ENCODE results near the gene PPP1R14B.
A peak's percentile ranks its signal among the peaks of the same experiment; 100 is the strongest.

The PPP1R14B gene

DNA sequence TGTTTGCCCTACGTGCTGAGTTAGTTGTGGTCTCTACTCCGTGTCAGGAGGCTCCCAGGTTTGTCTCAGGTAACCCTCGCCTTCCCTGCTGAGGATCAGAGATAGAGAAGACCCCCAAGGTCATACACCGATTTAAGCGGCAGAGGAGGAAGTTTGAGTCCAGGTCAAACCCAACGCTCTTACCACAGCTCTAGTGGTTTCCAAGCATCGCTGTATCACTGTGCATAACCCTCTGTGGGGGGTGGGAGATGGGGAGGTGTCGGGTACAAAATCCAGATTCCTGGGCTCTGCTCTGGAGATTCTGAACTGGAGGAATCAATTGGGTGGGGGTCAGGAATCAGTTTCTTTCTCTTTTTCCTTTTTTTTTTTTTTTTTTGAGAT, 15.8 kb downstream of the PPP1R14B start:
- DNase-seq (ENCODE audit: low read depth), result no peak

DNA sequence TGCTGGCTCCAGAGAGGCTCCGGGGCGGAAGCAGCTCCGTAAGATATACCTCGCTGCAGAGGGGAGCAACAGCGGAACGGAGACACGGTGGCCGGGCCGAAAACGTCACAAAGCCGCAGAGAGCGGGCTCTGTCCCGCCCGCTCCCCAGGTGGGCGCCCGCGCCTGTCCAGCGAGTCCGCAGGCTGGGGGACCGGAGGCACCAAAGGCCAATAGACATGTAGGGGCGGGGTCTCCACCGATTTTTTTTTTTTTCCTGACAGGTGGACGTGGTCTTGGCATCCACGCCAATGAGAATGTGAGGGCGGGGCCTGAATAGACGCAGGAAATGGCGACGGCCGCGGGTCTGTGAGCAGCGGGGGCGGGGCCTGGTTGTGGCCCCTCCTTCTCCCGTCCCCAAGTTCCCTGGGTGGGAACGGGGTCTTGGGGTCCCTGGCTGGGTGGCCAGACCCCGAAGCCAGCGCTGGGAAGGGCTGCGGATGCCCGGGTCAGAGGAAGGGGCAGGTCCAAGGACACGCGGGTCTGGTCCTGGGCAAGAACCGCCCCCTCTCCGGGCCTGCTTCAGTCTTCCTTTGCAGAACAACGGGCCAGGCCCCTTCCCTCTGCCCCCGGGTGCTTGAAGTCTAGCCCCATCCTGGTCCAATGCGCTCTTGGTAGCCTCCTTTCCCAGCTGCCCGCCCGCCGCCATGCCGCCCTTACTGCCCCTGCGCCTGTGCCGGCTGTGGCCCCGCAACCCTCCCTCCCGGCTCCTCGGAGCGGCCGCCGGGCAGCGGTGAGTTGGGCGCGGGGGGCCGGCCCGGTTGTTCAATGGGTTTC, 16.4 kb downstream of the PPP1R14B start, which contains the start of gene DNAJC4:
DNAJC4 (plus strand) TSS at position 378 of the 814 bp plus-strand sequence; CDS start at position 685, 307 bp downstream.
- DNase-seq (ENCODE audit: low read depth), result peak; percentile 81

DNA sequence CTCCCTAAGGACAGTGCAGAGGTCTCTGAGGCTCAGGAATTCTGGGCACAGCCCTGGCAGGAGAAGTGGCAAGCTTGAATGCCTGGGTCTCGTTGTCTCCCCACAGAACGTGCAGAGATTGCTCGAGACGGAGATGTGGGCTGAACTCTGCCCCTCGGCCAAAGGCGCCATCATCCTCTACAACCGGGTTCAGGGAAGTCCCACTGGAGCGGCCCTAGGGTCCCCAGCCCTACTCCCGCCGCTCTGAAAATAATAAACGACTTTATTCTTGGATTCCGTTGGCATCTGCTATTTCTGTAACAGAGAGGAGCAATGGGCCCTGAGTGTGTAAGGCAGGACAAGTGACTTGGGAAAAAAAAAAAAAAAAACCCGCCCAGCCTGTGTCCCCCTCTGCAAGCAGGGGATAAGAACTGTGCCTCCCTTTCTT, 17.0 kb downstream of the PPP1R14B start:
- DNase-seq (ENCODE audit: low read depth), result no peak

DNA sequence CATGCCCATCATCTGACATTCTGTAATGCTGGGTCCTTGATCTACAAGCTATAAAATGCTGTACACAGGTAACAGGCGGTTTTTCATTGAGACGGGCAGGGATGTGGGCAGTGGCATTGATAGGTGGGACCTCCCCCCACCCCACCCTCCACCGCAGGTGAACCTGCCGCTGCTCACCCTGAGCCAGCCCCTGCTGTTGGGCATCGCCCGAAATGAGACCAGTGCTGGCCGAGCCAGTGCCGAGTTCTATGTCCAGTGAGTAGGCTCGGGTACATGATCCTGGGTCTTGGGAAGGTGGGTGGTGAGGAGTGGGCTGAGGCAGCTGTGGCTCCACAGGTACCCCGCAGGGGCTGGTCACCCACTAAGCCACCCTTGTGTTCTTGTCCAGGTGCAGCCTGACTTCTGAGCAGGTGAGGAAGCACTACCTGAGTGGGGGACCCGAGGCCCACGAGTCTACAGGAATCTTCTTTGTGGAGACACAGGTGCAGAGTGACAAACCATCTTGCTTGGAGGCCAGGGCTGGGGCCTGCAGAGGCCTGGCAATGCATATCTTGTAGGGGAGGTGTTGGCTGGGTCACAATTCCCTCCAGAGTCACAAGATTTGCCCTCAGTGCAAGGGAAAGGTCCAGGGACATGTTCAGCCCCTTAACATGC, 17.5 kb downstream of the PPP1R14B start:
- no peak for DNase-seq (ENCODE audit: low read depth)

DNA sequence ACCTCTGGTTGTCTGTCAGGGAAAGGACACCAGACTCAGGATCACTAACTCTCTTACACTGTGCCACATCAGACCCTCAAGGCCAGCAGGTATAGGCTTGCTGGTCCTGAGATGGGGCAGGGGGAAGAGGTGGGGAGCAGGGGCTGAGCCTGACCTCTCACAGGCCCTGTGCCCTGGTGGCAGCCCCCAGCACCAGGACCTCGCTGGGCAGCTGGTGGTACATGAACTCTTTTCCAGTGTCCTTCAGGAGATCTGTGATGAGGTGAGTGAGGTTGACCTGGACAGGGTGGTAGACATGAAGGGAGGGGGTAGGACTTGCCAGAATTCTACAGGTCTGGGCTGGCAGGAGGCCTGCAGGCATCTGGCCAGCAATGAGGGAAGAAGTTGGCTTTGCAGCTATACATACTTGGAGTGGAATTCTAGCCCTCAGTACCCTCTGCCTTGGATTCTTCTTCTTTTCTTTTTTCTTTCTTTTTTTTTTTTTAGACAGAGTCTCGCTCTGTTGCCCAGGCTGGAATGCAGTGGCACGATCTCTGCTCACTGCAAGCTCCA, 19.3 kb downstream of the PPP1R14B start:
- DNase-seq (ENCODE audit: low read depth), result no peak

DNA sequence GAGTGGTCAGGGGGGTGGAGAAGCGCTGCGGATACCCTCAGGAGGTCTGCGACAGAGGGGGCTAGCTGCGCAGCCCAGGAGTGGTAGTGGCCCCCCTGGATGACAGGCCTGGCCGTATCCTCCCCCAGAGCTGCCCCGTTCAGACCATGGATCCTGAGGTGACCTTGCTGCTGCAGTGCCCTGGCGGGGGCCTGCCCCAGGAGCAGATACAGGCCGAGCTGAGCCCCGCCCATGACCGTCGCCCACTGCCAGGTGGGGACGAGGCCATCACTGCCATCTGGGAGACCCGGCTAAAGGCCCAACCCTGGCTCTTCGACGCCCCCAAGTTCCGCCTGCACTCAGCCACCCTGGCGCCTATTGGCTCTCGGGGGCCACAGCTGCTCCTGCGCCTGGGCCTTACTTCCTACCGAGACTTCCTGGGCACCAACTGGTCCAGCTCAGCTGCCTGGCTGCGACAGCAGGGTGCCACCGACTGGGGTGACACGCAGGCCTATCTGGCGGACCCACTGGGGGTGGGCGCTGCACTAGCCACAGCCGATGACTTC, 20.2 kb downstream of the PPP1R14B start:
- peak; percentile 34 for DNase-seq (ENCODE audit: low read depth)

DNA sequence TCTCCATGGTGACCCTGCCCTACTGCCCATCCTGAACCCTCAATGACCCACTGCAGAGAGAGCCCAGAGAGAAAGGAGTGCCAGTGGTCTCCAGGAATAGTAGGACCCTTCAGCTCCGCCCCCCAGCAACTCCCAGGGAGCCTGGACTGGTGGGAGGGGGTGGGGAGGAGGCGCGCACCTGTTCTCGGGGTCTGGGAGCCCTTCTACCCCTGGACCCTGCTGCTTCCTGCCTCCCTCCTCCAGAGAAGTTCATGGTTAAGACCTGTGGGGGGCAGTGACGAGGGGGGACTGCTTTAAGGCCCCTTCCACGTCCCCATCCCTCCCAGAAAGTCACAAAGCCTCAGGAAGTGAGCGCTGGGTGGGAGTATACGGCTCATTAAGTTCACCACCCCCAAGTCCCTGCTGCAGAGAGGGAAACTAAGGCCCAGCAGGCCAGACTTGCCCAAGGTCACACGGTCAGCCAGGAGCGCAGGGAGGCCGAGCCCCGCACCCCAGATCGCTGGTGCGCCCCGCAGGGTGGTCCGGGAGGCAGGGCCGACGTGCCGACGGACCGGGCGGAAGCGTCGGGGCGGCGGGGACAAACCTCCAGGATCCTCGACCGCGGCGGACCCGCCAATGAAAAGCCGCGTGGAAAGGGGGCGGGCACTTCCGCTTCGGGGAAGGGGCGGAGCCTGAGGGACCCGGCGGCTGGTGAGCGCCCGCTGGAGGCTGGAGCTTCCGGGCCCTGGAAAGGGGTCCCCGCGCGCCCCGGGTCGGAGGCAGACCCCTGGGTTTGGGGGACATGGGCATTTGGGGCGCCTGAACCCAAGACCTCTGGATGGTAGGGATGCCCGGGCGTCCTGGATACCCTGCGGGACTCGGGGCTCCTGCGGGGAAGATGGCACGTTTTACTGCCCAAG, 20.9 kb downstream of the PPP1R14B start, which contains the start of the genes NUDT22 and TRPT1:
NUDT22 (plus strand) TSS at position 667 of the 899 bp plus-strand sequence. CDS start 379 bp downstream, outside the sequence.
TRPT1 (minus strand) TSS at position 579 of the 899 bp plus-strand sequence; CDS start at position 253, 326 bp downstream.
- peak; percentile 88 for DNase-seq (ENCODE audit: low read depth)

DNA sequence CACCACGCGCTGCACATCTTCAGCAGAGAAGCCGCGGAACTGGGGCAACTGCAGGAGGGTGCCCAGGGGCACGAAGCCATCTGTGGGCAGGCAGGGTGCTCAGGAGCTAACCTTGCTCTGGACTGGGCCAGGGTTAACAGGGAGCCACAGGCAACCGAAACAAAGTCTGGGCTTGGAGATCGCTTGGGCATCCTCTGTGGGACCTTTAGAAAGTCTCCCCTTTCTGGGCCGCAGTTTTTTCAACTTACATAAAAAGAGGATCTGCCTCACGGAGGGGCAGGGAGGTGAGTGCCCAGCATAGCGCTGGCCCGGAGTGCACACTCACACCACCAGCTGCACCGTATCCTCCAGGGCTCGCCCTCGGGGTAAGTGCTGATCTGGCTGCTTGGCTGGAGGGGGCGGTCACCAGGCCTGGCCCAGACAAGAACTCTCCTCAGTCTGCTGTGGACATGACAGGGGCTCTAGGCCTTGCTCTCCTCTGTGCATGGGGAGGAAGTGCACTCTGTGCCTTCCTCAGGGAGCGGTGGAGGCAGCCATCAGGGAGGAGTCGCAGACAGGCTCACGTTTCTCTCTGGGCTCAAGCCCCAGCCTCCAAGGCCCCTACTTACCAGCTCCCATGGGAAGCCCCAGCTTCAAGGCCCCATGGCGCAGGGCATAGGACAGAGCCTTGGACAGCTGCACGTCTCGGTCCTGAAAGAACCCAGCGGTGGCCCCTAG, 21.7 kb downstream of the PPP1R14B start:
- DNase-seq (ENCODE audit: low read depth), result no peak

DNA sequence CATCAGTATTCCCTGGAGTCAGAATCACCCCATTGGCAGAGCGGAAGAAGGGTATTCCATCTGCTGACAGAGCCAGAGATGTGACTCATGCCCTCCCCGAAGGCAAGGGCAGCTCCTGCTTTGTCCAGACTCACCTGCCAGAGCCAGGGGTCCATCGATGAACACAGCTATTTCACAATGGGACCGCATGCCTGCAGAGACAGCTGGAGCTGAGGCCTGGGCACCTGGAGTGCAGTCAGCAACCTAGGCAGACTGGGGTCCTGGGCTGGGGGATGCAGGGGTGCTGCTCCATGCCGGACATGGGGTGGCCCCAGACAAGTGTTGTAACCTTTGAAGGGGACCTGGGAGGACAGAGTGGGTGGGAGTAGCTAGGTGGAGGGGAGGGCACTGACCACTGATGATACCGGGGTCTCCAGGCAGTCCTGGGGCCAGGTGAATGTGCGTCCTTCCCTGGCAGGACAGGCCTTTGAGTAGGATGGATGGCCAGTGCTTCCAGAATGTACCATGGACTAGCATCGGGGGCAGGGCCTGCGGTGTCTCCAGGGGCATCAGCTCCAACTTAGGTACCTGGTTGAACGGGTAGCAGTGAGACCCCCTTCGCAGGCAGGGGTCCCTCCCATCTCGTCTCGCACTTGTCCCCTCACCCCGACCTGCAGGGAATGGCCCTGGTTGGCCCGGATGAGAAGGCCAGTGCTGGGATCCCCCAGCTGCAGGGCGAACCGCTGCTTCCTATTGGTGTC, 22.4 kb downstream of the PPP1R14B start:
- DNase-seq (ENCODE audit: low read depth), result no peak

DNA sequence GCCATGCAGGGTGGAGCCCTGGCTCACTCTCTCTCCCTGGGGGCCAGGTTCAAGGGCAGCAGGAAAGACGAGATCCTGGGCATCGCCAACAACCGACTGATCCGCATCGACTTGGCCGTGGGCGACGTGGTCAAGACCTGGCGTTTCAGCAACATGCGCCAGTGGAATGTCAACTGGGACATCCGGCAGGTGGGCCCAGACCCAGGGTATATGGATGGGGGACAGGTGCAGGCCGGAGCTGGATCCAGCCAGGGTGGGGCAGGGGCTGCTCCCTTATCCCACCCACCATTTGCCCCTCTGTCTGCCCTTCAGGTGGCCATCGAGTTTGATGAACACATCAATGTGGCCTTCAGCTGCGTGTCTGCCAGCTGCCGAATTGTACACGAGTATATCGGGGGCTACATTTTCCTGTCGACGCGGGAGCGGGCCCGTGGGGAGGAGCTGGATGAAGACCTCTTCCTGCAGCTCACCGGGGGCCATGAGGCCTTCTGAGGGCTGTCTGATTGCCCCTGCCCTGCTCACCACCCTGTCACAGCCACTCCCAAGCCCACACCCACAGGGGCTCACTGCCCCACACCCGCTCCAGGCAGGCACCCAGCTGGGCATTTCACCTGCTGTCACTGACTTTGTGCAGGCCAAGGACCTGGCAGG, 23.6 kb downstream of the PPP1R14B start:
- no peak for DNase-seq (ENCODE audit: low read depth)

DNA sequence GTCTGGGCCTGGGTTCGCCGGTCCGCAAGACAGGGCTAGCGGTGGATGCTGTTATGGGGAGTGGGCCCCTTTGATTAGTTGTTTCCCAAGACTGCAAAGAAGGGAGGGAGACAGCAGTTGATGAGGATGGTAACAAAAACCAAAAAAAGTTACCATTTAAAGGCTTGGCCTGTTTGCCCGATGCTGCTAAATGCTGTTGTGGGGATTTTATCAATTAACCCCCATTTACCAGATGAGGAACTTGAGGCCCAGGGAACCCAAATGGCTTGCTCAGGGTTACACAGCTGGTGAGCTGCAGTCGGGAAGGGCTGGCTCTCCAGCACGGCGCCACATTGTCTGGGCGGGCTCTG, 24.1 kb downstream of the PPP1R14B start:
- no peak for DNase-seq (ENCODE audit: low read depth)

DNA sequence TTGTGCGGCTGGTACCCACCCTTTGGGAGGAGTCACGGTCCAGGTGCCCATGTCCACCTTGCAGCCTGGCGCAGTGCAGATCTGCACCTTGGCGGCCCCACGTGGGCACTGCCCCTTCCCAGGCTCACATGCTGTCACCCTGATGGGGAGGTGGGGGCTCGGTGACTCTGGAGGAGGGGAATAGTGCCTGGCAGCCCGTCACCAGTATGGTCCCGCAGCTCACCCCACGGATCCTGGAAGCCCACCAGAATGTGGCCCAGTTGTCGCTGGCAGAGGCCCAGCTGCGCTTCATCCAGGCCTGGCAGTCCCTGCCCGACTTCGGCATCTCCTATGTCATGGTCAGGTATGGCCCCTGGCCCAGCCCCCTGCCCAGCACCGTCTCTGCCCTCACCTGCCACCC, 25.9 kb downstream of the PPP1R14B start:
- no peak for DNase-seq (ENCODE audit: low read depth)

DNA sequence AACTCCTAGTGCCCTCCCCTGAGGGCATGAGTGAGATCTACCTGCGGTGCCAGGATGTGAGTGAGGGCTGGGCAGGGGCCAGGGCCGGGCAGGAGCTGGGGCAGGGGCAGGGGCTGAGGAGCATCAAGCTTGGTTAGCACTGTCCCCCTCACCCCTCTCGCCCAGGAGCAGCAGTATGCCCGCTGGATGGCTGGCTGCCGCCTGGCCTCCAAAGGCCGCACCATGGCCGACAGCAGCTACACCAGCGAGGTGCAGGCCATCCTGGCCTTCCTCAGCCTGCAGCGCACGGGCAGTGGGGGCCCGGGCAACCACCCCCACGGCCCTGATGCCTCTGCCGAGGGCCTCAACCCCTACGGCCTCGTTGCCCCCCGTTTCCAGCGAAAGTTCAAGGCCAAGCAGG, 26.5 kb downstream of the PPP1R14B start:
- DNase-seq (ENCODE audit: low read depth), result no peak

DNA sequence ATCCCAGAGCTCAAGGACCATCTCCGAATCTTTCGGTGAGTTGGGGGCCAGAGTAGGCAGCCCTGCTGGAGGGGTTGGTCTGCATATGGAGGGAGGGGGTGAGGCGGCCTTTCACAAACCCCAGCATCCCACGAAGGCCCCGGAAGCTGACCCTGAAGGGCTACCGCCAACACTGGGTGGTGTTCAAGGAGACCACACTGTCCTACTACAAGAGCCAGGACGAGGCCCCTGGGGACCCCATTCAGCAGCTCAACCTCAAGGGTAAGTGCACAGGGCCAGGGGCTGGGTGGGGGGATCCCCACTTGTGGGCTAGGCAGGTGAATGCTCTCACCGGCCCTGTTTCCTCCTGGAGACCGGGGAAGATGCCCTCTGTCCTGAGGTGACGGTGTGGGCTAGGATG, 27.0 kb downstream of the PPP1R14B start:
- DNase-seq (ENCODE audit: low read depth), result no peak

DNA sequence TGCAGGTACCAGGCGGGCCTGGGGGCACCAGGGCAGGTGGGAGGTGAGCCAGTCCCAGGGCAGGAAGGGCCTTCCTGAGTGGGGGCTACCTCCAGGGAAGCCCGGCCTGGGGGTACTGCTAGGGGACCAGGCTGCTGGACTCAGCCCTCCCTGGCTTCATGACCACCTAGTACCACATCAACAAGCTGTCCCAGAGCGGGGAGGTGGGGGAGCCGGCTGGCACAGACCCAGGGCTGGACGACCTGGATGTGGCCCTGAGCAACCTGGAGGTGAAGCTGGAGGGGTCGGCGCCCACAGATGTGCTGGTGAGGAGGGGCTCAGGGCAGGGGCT, 27.4 kb downstream of the PPP1R14B start:
- no peak for DNase-seq (ENCODE audit: low read depth)

DNA sequence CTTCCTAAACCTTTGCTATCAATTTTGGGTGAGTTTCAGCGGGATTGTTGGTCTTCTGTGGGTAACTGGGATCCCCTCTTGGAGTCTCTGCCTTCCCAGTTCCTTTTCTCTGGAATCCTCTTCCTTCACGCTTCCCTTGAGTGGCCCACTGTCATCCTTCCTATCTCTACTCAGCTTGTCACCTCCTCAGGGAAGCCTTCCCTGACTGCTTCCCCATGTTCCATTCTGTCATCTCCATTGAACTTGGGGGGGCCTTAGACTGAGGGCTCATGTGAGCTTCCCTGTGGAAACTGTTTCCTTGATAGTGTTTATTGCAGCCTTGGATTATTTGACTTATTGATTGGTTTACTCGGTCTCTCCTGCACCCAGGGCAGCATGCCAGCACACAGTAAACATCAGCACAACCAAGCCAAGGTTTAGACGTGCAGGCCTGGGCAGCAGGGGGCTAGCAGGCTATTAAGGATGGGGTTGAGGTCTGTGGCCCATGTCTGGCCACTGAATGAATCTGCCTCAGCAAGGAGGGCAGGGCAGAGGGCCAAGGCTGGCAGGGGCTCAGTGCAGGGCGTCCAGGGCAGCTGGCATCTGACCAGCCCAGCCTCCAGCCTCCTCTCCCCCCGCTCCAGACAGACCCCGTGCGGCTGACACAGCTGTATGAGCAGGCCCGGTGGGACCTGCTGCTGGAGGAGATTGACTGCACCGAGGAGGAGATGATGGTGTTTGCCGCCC, 28.0 kb downstream of the PPP1R14B start:
- DNase-seq (ENCODE audit: low read depth), result no peak

DNA sequence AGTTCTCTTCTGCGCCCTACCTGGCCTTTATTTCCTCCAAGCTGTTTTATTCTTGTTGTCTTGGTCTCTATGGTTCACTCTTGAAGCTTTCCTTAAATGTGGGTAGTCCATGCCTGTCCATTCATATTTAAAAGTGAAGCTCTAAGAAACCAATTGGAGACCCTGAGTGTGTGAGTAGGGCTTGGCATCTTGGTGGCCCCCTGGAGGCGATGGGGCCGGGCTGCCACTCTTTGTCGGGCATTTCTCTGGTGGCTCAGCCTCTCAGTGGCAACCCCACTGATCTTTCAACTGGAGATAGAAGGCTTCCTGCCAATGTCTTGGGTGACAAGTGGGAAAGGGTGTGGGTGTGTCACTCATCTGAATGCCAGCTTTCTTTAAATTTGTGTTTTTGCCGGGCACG, 29.9 kb downstream of the PPP1R14B start:
- no peak for DNase-seq (ENCODE audit: low read depth)

DNA sequence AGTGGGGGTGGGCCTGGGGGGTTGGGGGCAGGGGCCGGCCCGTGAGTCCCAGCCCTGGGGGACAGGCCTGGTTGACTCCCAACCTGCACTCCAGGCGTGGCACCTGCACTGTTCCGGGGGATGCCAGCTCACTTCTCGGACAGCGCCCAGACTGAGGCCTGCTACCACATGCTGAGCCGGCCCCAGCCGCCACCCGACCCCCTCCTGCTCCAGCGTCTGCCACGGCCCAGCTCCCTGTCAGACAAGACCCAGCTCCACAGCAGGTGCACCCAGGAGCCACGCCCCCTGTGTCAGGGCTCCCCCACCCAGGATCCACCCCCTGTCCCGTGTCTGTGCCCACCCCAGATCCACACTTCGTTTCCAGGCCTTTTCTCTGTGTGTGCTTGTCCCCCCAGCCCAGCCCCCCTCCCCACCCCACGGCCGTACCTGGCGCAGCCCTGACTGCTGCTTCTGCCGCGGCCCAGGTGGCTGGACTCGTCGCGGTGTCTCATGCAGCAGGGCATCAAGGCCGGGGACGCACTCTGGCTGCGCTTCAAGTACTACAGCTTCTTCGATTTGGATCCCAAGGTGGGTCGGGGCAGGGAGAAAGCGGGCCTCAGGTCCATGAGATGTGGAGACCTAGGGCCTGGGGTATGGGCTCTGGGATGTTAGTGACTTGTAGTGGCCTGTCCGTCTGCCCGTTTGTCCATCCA, 35.4 kb downstream of the PPP1R14B start:
- DNase-seq (ENCODE audit: low read depth), result no peak
